Measurements from ENCODE around the gene NELL1.

Gene NELL1

GRCh38 chr11:21514316-21514715 is 844.9 kb downstream of the NELL1 start:
- no peak for DNase-seq (ENCODE audit: low spot score)
- no peak overlapping the region for H3K27ac ChIP-seq
- TF ChIP-seq CTCF (IDR thresholded peaks at IDR 0.05) = no peak
- H3K4me3 ChIP-seq = no peak overlapping the region

- no peak for DNase-seq (ENCODE audit: low spot score)
- TF ChIP-seq CTCF (IDR thresholded peaks at IDR 0.05) = no peak
- Histone ChIP-seq H3K4me3 (no peak overlapping the region), H3K27ac (no peak overlapping the region)
Measured at GRCh38 chr11:21520244-21520643, 850.9 kb downstream of the NELL1 start.

- H3K4me3 ChIP-seq = no peak overlapping the region
- no peak for DNase-seq (ENCODE audit: low spot score)
- no peak overlapping the region for H3K27ac ChIP-seq
- no peak for TF ChIP-seq CTCF (IDR thresholded peaks at IDR 0.05)
Measured at GRCh38 chr11:21529187-21529586, 859.8 kb downstream of the NELL1 start.

GRCh38 chr11:21534288-21534687 is 864.9 kb downstream of the NELL1 start:
- DNase-seq (ENCODE audit: low spot score) = no peak
- Histone ChIP-seq H3K27ac (no peak overlapping the region), H3K4me3 (no peak overlapping the region)
- TF ChIP-seq CTCF (IDR thresholded peaks at IDR 0.05) = no peak

GRCh38 chr11:21537980-21538379 is 868.6 kb downstream of the NELL1 start:
- Histone ChIP-seq H3K4me3 (no peak overlapping the region), H3K27ac (no peak overlapping the region)
- DNase-seq (ENCODE audit: low spot score) = no peak

GRCh38 chr11:21541187-21541751 is 871.9 kb downstream of the NELL1 start:
- TF ChIP-seq CTCF (IDR thresholded peaks at IDR 0.05) = no peak
- Histone ChIP-seq H3K4me3 (no peak overlapping the region), H3K27ac (no peak overlapping the region)
- DNase-seq (ENCODE audit: low spot score) = no peak

More at GRCh38 chr11:21537980-21538379, 868.6 kb downstream of the NELL1 start:
- no peak for TF ChIP-seq CTCF (IDR thresholded peaks at IDR 0.05)

- no peak for TF ChIP-seq CTCF (IDR thresholded peaks at IDR 0.05)
- Histone ChIP-seq H3K27ac (no peak overlapping the region), H3K4me3 (no peak overlapping the region)
- DNase-seq (ENCODE audit: low spot score) = no peak
Measured at GRCh38 chr11:21543901-21544300, 874.5 kb downstream of the NELL1 start.

Data from coronary artery (tissue), 2 donors.